K562 (cell line): Measurements from ENCODE around the gene APP.

Source experiments
- ARID4B ChIP-seq: sonication (generic); formaldehyde crosslinking; IDR thresholded peaks from 2 replicates; pipeline ENCODE4 v1.8.0; 2022; ENCODE audit warnings: mild to moderate bottlenecking, missing genetic modification reagents
- CAMTA2 ChIP-seq: fragments of 250-450 bp; sonication (Bioruptor Pico); conservative IDR thresholded peaks from 2 replicates; pipeline ENCODE4 v1.5.1; 2022
- CTCF ChIP-seq, 3 experiments: IDR thresholded peaks in 2 of 3; conservative IDR thresholded peaks in 1 of 3; 2 replicates each; pipeline ENCODE4 v1.5.1; 2011 to 2012; ENCODE audit warnings: low read length in 3 of 3, mild to moderate bottlenecking in 3 of 3, control low read depth in 2 of 3, improper control_type of control experiment in 1 of 3, inconsistent platforms in 1 of 3, low read depth in 1 of 3, mixed read lengths in 1 of 3, moderate library complexity in 1 of 3; ENCODE audit not compliant: insufficient read depth in 2 of 3
- GABPB2 ChIP-seq: fragments of 250-450 bp; sonication (Bioruptor Pico); conservative IDR thresholded peaks from 2 replicates; pipeline ENCODE4 v1.5.1; 2021; ENCODE audit warnings: mild to moderate bottlenecking
- GMEB1 ChIP-seq: fragments of 250-450 bp; sonication (Bioruptor Pico); IDR thresholded peaks from 2 replicates; pipeline ENCODE4 v1.4.0; 2020; ENCODE audit warnings: mild to moderate bottlenecking
- LEF1 ChIP-seq: fragments of 450-650 bp; IDR thresholded peaks from 2 replicates; pipeline ENCODE4 v1.6.1; 2016; ENCODE audit warnings: mild to moderate bottlenecking
- MED1 ChIP-seq: sonication (generic); formaldehyde crosslinking; IDR thresholded peaks from 2 replicates; pipeline ENCODE4 v1.8.1; 2023; ENCODE audit warnings: missing genetic modification reagents, borderline replicate concordance
- NELFE ChIP-seq: IDR thresholded peaks from 2 replicates; pipeline ENCODE4 v1.6.1; 2011; ENCODE audit warnings: mild to moderate bottlenecking; ENCODE audit not compliant: insufficient read depth, insufficient read length
- POLR2AphosphoS5 ChIP-seq: IDR thresholded peaks from 2 replicates; pipeline ENCODE4 v1.6.1; 2011; ENCODE audit warnings: mild to moderate bottlenecking, low read depth, low read length, moderate library complexity; ENCODE audit not compliant: control insufficient read depth, insufficient read depth
- RAD21 ChIP-seq, 2 experiments: fragments of 250-450 bp in 1 of 2; fragments of 450-650 bp in 1 of 2; sonication (Bioruptor Pico) in 1 of 2; formaldehyde crosslinking in 1 of 2; IDR thresholded peaks in 1 of 2; conservative IDR thresholded peaks in 1 of 2; 2 replicates each; pipeline versions ENCODE4 v1.4.0 to v1.8.0; 2020 to 2022; ENCODE audit warnings: mild to moderate bottlenecking in 2 of 2, moderate library complexity in 1 of 2
- RFX5 ChIP-seq: IDR thresholded peaks from 2 replicates; pipeline ENCODE4 v1.6.1; 2011; ENCODE audit warnings: low read depth, mild to moderate bottlenecking, improper control_type of control experiment, low read length
- SIN3A ChIP-seq, 2 experiments: fragments of 150-350 bp in 1 of 2; IDR thresholded peaks; 2 replicates each; pipeline ENCODE4 v1.6.1; 2011 to 2016; ENCODE audit warnings: borderline replicate concordance in 2 of 2, low read depth in 2 of 2, low read length in 2 of 2, mild to moderate bottlenecking in 2 of 2, moderate library complexity in 2 of 2; ENCODE audit not compliant: control insufficient read depth in 1 of 2
- SREBF2 ChIP-seq: sonication (generic); formaldehyde crosslinking; IDR thresholded peaks from 2 replicates; pipeline ENCODE4 v1.4.0; 2020; ENCODE audit warnings: mild to moderate bottlenecking, missing genetic modification reagents
- ZNF518B ChIP-seq: fragments of 250-450 bp; sonication (Bioruptor Pico); IDR thresholded peaks from 2 replicates; pipeline ENCODE4 v1.5.0; 2021; ENCODE audit warnings: mild to moderate bottlenecking, moderate library complexity

- TF ChIP-seq LEF1 = no peak
- TF ChIP-seq POLR2AphosphoS5 = no peak
- TF ChIP-seq MED1 (CRISPR knock-in tag) = no peak
- TF ChIP-seq ZNF518B (CRISPR knock-in tag) = no peak
- no peak for TF ChIP-seq CTCF (IDR thresholded peaks at IDR 0.05 in 2 of 3, conservative IDR thresholded peaks at IDR 0.05 in 1 of 3; ENCODE audit: insufficient read depth in 2 of 3, low read depth in 1 of 3, low read length in 3 of 3)
- no peak for TF ChIP-seq RFX5
- no peak for TF ChIP-seq CAMTA2 (CRISPR knock-in tag)
- TF ChIP-seq SIN3A (IDR thresholded peaks at IDR 0.05; ENCODE audit: borderline replicate concordance in 2 of 2, control insufficient read depth in 1 of 2, low read depth in 2 of 2, low read length in 2 of 2) = no peak
- no peak for TF ChIP-seq GMEB1
- TF ChIP-seq RAD21 (CRISPR knock-in tag; conservative IDR thresholded peaks at IDR 0.05 in 1 of 2, IDR thresholded peaks at IDR 0.05 in 1 of 2) = no peak
- TF ChIP-seq NELFE = no peak
- TF ChIP-seq SREBF2 (CRISPR knock-in tag) = no peak
- TF ChIP-seq ARID4B = no peak
- no peak for TF ChIP-seq GABPB2 (CRISPR knock-in tag)
These were observed 331.8 kb downstream of the APP start for GRCh38 chr21:25838809-25839208.
